HepG2 (cell line): ENCODE data around the gene POLDIP3. TPM values are rescaled to one million over a fixed set of nuclear protein-coding genes. Genes with fewer than 3 reads are reported as not detected.

Source experiments
- ATAC-seq: fragments of 200-7000 bp; cut with Tn5 transposase; 3 replicates; pipeline ENCODE4 v1.9.1; 2020; ENCODE audit warnings: mild to moderate bottlenecking, moderate library complexity
- BruUV-seq: library from RNA; stranded (reverse); fragments of 400-500 nt; replicated peaks from 2 replicates; lab custom pipeline; 2021; lab: Mats Ljungman, UMichigan
- CTCF ChIA-PET: fragments of 300-600 bp; formaldehyde crosslinking; extraction: SDS; loops from one replicate; lab custom pipeline; 2021; ENCODE audit warnings: low total read pairs, inconsistent platforms, low intra/inter-chr PET ratio; lab: Yijun Ruan, JAX
- POLR2A ChIA-PET: fragments of 350-600 bp; sonication (Branson Sonifier 250); formaldehyde crosslinking; loops from one replicate; lab custom pipeline; 2020; ENCODE audit warnings: antibody characterized with exemption, inconsistent platforms; lab: Yijun Ruan, JAX
- DNase-seq: peaks from one replicate; pipeline ENCODE4 v3.0.0-alpha.2; 2015; ENCODE audit warnings: low spot score
- FAIRE-seq: peaks from 3 replicates; lab custom pipeline; 2011; peaks lifted over from hg19 to GRCh38; lab: Jason Lieb, UNC
- H2AFZ ChIP-seq: one replicate; pipeline ENCODE4 v1.6.1; 2011; ENCODE audit warnings: low read length, inconsistent platforms
- H3K27ac ChIP-seq: fragments of 300-600 bp; 3 replicates; pipeline ENCODE4 v1.8.0; 2011; ENCODE audit warnings: mixed run types, mild to moderate bottlenecking, mixed read lengths, low read length, inconsistent platforms; ENCODE audit not compliant: insufficient read depth; ENCODE audit errors: extremely low read length
- H3K27me3 ChIP-seq, 2 experiments: fragments of 200-600 bp in 1 of 2; 2 replicates in 1 of 2; 3 replicates in 1 of 2; pipeline versions ENCODE4 v1.6.0 to v1.8.0; 2011; ENCODE audit warnings: low read length in 2 of 2, mild to moderate bottlenecking in 2 of 2, moderate library complexity in 2 of 2, inconsistent platforms in 1 of 2; ENCODE audit not compliant: insufficient read depth in 2 of 2, control insufficient read depth in 1 of 2
- H3K36me3 ChIP-seq, 2 experiments: fragments of 200-600 bp in 1 of 2; replicated peaks in 1 of 2; 2 replicates in 1 of 2; 3 replicates in 1 of 2; pipeline versions ENCODE4 v1.5.1 to v1.8.0; 2011; ENCODE audit warnings: low read length in 2 of 2, inconsistent platforms in 1 of 2; ENCODE audit not compliant: insufficient read depth in 2 of 2, control insufficient read depth in 1 of 2
- H3K4me1 ChIP-seq: 2 replicates; pipeline ENCODE4 v1.5.1; 2012; ENCODE audit warnings: low read length, inconsistent platforms; ENCODE audit not compliant: insufficient read depth
- H3K4me2 ChIP-seq: 2 replicates; pipeline ENCODE4 v1.6.0; 2011; ENCODE audit warnings: low read depth, low read length, inconsistent platforms
- H3K4me3 ChIP-seq, 3 experiments: fragments of 200-600 bp in 1 of 3; sonication (generic), shearing (Covaris generic) in 1 of 3; replicated peaks in 1 of 3; 2 replicates each; pipeline ENCODE4 v1.5.1; 2011 to 2016; ENCODE audit warnings: low read length in 3 of 3, inconsistent platforms in 2 of 3, low read depth in 2 of 3, mild to moderate bottlenecking in 2 of 3, control low read depth in 1 of 3, mixed read lengths in 1 of 3; ENCODE audit not compliant: insufficient read depth in 1 of 3
- H3K79me2 ChIP-seq: one replicate; pipeline ENCODE4 v1.6.1; 2011; ENCODE audit warnings: low read length, inconsistent platforms; ENCODE audit not compliant: insufficient read depth
- H3K9ac ChIP-seq: 2 replicates; pipeline ENCODE4 v1.6.0; 2011; ENCODE audit warnings: mild to moderate bottlenecking, low read depth, low read length, inconsistent platforms; ENCODE audit not compliant: insufficient read depth
- H3K9me3 ChIP-seq: 2 replicates; pipeline ENCODE4 v1.5.1; 2012; ENCODE audit warnings: mild to moderate bottlenecking, low read length
- H4K20me1 ChIP-seq: 2 replicates; pipeline ENCODE4 v1.6.0; 2011; ENCODE audit warnings: inconsistent platforms, mild to moderate bottlenecking, low read length, moderate library complexity; ENCODE audit not compliant: insufficient read depth
- ATF7 ChIP-seq, 2 experiments: fragments of 450-650 bp in 1 of 2; sonication (generic) in 1 of 2; formaldehyde crosslinking in 1 of 2; IDR thresholded peaks; 2 replicates each; pipeline versions ENCODE4 v1.4.0 to v1.6.1; 2016 to 2020; ENCODE audit warnings: antibody characterized with exemption in 1 of 2, mild to moderate bottlenecking in 1 of 2, missing genetic modification reagents in 1 of 2
- NFE2L2 ChIP-seq: fragments of 150-350 bp; IDR thresholded peaks from 2 replicates; pipeline ENCODE4 v1.6.1; 2014; ENCODE audit warnings: low read length
- PRDM4 ChIP-seq: sonication (generic); formaldehyde crosslinking; IDR thresholded peaks from 2 replicates; pipeline ENCODE4 v1.9.0; 2021; ENCODE audit warnings: missing genetic modification reagents, borderline replicate concordance
- SMAD9 ChIP-seq: sonication (generic); formaldehyde crosslinking; IDR thresholded peaks from 2 replicates; pipeline ENCODE4 v1.5.1; 2020; ENCODE audit warnings: mild to moderate bottlenecking, missing genetic modification reagents
- TBX2 ChIP-seq: sonication (generic); formaldehyde crosslinking; IDR thresholded peaks from 2 replicates; pipeline ENCODE4 v1.5.0; 2020; ENCODE audit warnings: missing genetic modification reagents, mild to moderate bottlenecking, borderline replicate concordance
- ZNF142 ChIP-seq: sonication (generic); formaldehyde crosslinking; IDR thresholded peaks from 2 replicates; pipeline ENCODE4 v1.4.0; 2020; ENCODE audit warnings: missing genetic modification reagents
- ZNF382 ChIP-seq: sonication (generic); formaldehyde crosslinking; IDR thresholded peaks from 2 replicates; pipeline ENCODE4 v1.5.0; 2020; ENCODE audit warnings: missing genetic modification reagents, mild to moderate bottlenecking, borderline replicate concordance
- ZNF703 ChIP-seq: sonication (generic); formaldehyde crosslinking; IDR thresholded peaks from 2 replicates; pipeline ENCODE4 v1.5.1; 2020; ENCODE audit warnings: missing genetic modification reagents, mild to moderate bottlenecking, moderate library complexity, borderline replicate concordance
- WGBS: methylation state at CpG from one replicate; pipeline ENCODE4 v1.1.6; 2017; ENCODE audit warnings: low lambda C conversion rate; 5-methylcytosine and 5-hydroxymethylcytosine counted together
- in situ Hi-C: cut with HindIII; loops from 2 replicates; pipeline ENCODE4 v1.10.0; 2017; ENCODE audit warnings: low pct_unique_long_range_greater_than_20kb; ENCODE audit not compliant: extremely low pct_ligation_motif_present
- intact Hi-C: fragments of 100-400 bp; cut with micrococcal nuclease; formaldehyde crosslinking; loops from one replicate; pipeline ENCODE4 v1.10.0; 2022; ENCODE audit not compliant: unreplicated experiment
- polyA plus RNA-seq, 8 experiments: library from polyadenylated mRNA; depleted of rRNA in 3 of 8; stranded (reverse) in 7 of 8; unstranded in 1 of 8; fragments of >200 nt; fragmentation: Illumina TruSeq in 4 of 8; extraction: Trizol in 4 of 8; gene quantifications; 2 replicates each; pipeline versions ENCODE4 v1.2.1 to v1.2.3, GENCODE V29; 2011 to 2016; ENCODE audit warnings: low read depth in 4 of 8, missing spikeins in 1 of 8, mixed read lengths in 1 of 8; ENCODE audit not compliant: insufficient read depth in 1 of 8
- total RNA-seq, 5 experiments: library from RNA; depleted of rRNA; stranded (reverse); fragments of >200 nt; fragmentation: Illumina TruSeq; extraction: Trizol; gene quantifications; 2 replicates each; pipeline ENCODE4 v1.2.3, GENCODE V29; 2016; ENCODE audit warnings: low read depth in 1 of 5
- TF ChIP-seq, protein P1 (sequence below): sonication (generic); formaldehyde crosslinking; IDR thresholded peaks from 2 replicates; pipeline ENCODE4 v1.4.0; 2020; ENCODE audit warnings: missing genetic modification reagents, borderline replicate concordance

The POLDIP3 gene
- total and polyA plus RNA-seq, 2 of the 13 experiments (the other 11 are each of a cell fraction or from before 2014, with no cell fraction given) = 45.8 to 47.4 TPM

- Histone ChIP-seq H4K20me1 (no peaks in the 10 kb centered on the region), H3K27ac (no peak overlapping the region), H3K4me3 (no peak overlapping the region), H3K9me3 (no peaks in the 10 kb centered on the region), H3K27me3 (no peaks in the 10 kb centered on the region), H2AFZ (no peak overlapping the region), H3K4me1 (peaks cover 31% of the 10 kb centered on the region), H3K9ac (no peak overlapping the region), H3K36me3 (no peaks in the 10 kb centered on the region), H3K79me2 (no peaks in the 10 kb centered on the region), H3K4me2 (no peak overlapping the region)
- 98% methylated on average over 5 of the region's 12 CpGs for WGBS
- ATAC-seq (no peak), FAIRE-seq (no peak), DNase-seq (no peak)
- BruUV-seq = no TSS peak
- ChIA-PET CTCF (no interaction called here), POLR2A (no interaction called here)
- in situ Hi-C loops (no loop called here), intact Hi-C loops (no loop called here)
- TF ChIP-seq NFE2L2 = no peak
- TF ChIP-seq ZNF703 (CRISPR knock-in tag) = no peak
- no peak for TF ChIP-seq ZNF382 (CRISPR knock-in tag)
- no peak for TF ChIP-seq SMAD9
- no peak for TF ChIP-seq PRDM4 (CRISPR knock-in tag)
- no peak for TF ChIP-seq ATF7 (IDR thresholded peaks at IDR 0.05)
- TF ChIP-seq ATF7 (CRISPR knock-in tag; IDR thresholded peaks at IDR 0.05) = no peak
- no peak for TF ChIP-seq TBX2
- TF ChIP-seq, protein P1, sequence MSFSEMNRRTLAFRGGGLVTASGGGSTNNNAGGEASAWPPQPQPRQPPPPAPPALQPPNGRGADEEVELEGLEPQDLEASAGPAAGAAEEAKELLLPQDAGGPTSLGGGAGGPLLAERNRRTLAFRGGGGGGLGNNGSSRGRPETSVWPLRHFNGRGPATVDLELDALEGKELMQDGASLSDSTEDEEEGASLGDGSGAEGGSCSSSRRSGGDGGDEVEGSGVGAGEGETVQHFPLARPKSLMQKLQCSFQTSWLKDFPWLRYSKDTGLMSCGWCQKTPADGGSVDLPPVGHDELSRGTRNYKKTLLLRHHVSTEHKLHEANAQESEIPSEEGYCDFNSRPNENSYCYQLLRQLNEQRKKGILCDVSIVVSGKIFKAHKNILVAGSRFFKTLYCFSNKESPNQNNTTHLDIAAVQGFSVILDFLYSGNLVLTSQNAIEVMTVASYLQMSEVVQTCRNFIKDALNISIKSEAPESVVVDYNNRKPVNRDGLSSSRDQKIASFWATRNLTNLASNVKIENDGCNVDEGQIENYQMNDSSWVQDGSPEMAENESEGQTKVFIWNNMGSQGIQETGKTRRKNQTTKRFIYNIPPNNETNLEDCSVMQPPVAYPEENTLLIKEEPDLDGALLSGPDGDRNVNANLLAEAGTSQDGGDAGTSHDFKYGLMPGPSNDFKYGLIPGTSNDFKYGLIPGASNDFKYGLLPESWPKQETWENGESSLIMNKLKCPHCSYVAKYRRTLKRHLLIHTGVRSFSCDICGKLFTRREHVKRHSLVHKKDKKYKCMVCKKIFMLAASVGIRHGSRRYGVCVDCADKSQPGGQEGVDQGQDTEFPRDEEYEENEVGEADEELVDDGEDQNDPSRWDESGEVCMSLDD (CRISPR knock-in tag) = no peak
- no peak for TF ChIP-seq ZNF142 (CRISPR knock-in tag)
Observed at GRCh38 chr22:42565956-42566355, 48.7 kb downstream of the POLDIP3 start.
